Rectal smooth muscle tissue (tissue), 1 donor: ENCODE results near the gene CD63.

Source experiments
- H3K27ac ChIP-seq: one replicate; pipeline ENCODE4 v1.7.0; 2013; ENCODE audit warnings: low read depth, low read length, inconsistent platforms
- H3K27me3 ChIP-seq: one replicate; pipeline ENCODE4 v1.7.0; 2013; ENCODE audit warnings: low read length; ENCODE audit not compliant: control insufficient read depth, insufficient read depth
- H3K36me3 ChIP-seq: one replicate; pipeline ENCODE4 v1.7.0; 2013; ENCODE audit warnings: low read length; ENCODE audit not compliant: control insufficient read depth, insufficient read depth
- H3K4me1 ChIP-seq: one replicate; pipeline ENCODE4 v1.7.0; 2013; ENCODE audit warnings: low read length; ENCODE audit not compliant: control insufficient read depth, insufficient read depth
- H3K4me3 ChIP-seq: one replicate; pipeline ENCODE4 v1.7.0; 2013; ENCODE audit warnings: low read length
- H3K9ac ChIP-seq: one replicate; pipeline ENCODE4 v1.7.0; 2013; ENCODE audit warnings: low read length

CD63 gene

GRCh38 chr12:55696796-55697462 is 31.9 kb downstream of the CD63 start:
- Histone ChIP-seq H3K4me1 (peaks cover 5% of the 10 kb centered on the region), H3K4me3 (no peak overlapping the region), H3K27ac (no peak overlapping the region), H3K36me3 (peaks cover 9% of the 10 kb centered on the region), H3K27me3 (no peaks in the 10 kb centered on the region), H3K9ac (no peak overlapping the region)

DNA sequence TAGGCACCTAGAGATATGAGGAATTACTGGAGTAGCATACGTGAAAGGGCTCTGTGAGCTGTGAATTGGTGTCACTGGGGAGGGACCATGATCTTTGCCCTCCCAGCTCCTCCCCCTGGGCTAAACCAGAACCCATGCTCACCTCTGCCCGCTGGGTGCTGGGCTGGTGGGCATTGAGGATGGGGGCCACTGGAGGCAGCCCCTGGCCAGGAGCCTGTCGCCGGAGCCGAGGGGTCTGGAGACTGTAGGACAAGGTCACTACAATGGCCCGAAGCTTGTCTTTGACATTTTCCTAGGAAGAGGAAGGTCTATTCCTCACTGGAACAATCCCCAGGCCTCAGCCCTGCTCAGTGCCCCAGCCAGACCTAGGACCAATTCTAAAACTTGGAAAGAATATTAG is 32.7 kb downstream of the CD63 start:
- Histone ChIP-seq H3K4me3 (no peak overlapping the region), H3K4me1 (peaks cover 4% of the 10 kb centered on the region), H3K27ac (no peak overlapping the region), H3K27me3 (no peaks in the 10 kb centered on the region), H3K36me3 (peaks cover 12% of the 10 kb centered on the region), H3K9ac (no peak overlapping the region)

DNA sequence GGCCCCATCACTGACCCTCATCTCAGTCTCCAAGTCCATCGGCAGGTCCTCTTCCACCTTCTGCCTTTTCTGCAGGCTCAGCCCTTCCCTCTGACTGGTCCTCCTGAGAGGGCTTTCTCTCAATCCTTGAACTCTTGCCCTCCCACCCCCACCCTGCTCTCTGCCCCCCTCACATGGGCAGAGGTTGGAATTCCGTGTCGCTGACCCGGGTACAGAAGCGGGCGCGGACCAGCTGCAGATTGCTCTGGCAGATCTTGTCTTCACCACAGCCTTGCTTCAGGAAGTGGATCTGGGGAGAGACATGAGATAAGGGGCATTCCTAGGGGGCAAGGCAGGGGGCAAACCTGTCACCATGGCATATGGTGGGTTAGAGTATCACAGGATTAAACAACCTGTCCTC is 33.5 kb downstream of the CD63 start:
- H3K27ac ChIP-seq: no peak overlapping the region
- H3K4me3 ChIP-seq: no peak overlapping the region
- H3K4me1 ChIP-seq: no peaks in the 10 kb centered on the region
- no peaks in the 10 kb centered on the region for H3K27me3 ChIP-seq
- peaks cover 12% of the 10 kb centered on the region for H3K36me3 ChIP-seq
- no peak overlapping the region for H3K9ac ChIP-seq

DNA sequence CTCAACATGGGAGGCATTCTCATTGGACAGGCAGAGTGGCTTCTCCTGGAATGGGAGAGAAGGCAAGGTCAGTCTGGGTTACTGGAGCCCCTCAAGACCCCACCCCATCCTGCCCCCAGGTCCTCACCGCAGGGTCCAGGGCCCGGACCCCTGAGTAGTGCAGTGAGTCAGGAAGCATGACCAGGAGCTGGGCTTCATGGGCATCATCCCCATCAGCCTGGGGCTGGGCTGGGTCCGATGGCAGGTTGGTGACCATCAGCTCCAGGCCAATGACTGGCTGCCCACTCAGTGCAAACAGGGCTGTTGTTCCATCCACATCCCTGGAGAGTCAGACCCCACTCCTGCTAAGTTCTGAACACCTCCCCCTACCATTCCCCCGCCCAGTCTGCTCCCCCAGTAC is 34.2 kb downstream of the CD63 start:
- Histone ChIP-seq H3K9ac (no peak overlapping the region), H3K27ac (no peak overlapping the region), H3K4me3 (no peak overlapping the region), H3K36me3 (peaks cover 12% of the 10 kb centered on the region), H3K27me3 (no peaks in the 10 kb centered on the region), H3K4me1 (no peaks in the 10 kb centered on the region)

DNA sequence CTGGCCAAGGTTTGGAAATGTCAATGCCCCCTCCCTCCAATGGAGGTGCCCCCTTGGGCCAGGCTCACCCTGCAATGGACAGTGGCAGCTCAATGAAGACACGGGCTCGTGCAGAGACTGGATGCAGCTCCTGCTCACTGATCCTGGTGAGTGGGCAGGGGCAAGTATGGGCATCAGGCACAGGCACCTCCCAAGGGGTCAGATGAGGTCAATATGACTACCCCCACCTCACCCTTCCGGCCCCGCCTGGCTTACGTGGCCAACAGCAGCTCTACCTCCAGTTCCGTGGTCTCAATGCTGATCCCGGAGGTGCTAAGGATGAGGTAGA is 34.7 kb downstream of the CD63 start:
- Histone ChIP-seq H3K36me3 (peaks cover 12% of the 10 kb centered on the region), H3K4me3 (no peak overlapping the region), H3K4me1 (no peaks in the 10 kb centered on the region), H3K27ac (no peak overlapping the region), H3K27me3 (no peaks in the 10 kb centered on the region), H3K9ac (no peak overlapping the region)

- H3K36me3 ChIP-seq: peaks cover 12% of the 10 kb centered on the region
- no peak overlapping the region for H3K9ac ChIP-seq
These were observed 35.3 kb downstream of the CD63 start for GRCh38 chr12:55693323-55694187.

DNA sequence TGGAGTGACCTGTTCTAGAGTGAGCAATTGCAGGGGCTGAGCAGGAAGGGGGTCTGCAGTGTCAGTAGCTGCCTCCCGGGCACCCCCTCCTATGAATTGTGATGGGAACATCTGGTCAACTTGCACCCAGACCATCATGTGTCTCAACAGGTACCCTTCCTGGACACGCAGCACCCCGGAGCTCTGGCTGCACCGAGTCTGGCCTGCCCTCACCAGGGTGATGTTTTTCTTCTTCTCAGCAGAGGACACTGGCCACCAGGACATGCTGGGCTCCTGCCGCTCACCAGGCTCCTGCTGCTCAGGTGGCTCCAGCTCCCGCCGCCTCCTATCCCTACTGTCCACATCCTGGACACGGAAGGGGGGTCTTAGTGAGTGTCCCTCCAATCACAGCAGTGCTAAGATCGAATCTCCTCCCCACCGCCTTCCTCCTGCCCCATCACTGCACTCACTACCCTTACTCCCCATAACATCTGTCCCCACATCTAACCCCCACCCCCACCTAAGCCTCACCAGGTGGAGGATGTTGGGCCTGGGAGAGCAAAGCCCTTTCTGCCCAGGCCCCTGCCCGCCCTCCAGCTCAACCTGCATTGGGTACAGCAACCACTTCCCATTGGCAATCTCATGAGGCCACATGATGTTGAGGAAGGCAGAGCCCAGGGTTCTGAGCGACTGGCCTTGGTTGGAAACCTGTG is 36.0 kb downstream of the CD63 start:
- Histone ChIP-seq H3K27ac (no peak overlapping the region), H3K9ac (no peak overlapping the region), H3K4me1 (no peaks in the 10 kb centered on the region), H3K36me3 (peaks cover 15% of the 10 kb centered on the region), H3K4me3 (no peak overlapping the region), H3K27me3 (no peaks in the 10 kb centered on the region)

More at GRCh38 chr12:55693323-55694187, 35.3 kb downstream of the CD63 start:
- H3K27me3 ChIP-seq: no peaks in the 10 kb centered on the region
- H3K4me1 ChIP-seq: no peaks in the 10 kb centered on the region
- H3K4me3 ChIP-seq: no peak overlapping the region
- H3K27ac ChIP-seq: no peak overlapping the region

DNA sequence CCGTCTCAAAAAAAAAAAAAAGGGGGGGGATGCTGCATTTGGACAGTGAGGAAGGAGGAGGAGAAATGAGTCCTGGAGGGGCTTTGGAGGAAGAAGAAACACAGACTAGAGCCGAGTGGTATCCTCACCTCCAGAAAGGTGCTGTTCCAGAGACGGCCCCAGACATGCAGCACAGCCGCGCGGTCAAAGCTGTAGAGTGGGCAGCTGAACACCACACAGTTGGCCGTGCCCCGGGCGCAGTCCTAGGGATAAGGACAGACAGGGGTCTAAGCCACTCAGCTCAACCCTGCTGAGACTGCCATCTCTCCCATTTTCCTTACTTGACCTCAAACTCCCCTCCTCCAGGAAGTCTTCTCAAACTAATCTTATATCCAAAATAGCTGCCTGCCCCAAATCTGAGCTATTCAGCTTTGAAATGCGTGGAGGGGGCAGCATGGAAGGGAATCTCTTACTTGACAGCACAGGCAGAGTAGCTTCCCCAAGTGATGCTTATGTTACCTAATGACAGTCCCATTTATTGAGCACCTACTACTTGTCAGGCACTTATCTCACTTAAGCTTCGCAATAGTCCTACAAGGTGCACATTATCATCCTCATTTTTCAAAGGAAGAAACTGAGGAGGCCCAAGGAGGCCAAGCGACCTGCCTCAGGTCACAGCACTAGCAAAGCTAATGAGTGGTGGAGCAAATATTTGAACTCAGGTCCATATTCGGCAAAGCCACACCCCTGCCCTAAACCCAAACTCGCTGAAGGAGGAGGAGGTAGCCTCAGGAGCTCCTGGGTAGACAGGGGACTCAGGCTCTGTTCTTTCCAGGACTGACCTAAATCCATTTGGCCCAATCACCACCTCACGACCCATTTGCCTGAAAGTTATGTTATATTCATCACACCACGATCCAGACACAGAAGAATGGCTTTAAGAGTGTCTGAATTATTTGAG is 39.8 kb downstream of the CD63 start:
- Histone ChIP-seq H3K4me3 (no peak overlapping the region), H3K36me3 (peaks cover 11% of the 10 kb centered on the region), H3K27ac (no peak overlapping the region), H3K27me3 (no peaks in the 10 kb centered on the region), H3K9ac (no peak overlapping the region), H3K4me1 (no peaks in the 10 kb centered on the region)

DNA sequence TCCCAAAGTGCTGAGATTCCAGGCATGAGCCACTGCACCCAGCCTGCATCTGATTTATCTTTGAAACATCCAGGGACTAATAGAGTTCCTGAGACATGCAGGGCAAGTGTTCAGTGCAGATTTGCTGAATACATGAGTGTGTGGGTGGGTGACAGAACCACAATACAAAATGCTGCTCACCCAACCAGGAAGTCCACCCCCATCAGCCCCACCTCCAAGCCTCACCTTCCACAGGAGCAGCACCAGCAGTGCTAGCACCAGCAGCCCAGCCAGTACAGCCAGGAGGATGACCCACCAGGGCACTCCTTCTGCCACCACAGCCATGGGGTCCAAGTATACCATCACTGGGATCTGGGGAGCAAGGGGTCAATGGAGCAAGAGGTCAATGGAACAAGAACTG is 41.1 kb downstream of the CD63 start:
- Histone ChIP-seq H3K27me3 (no peaks in the 10 kb centered on the region), H3K4me3 (no peak overlapping the region), H3K36me3 (peaks cover 8% of the 10 kb centered on the region), H3K27ac (no peak overlapping the region), H3K9ac (no peak overlapping the region), H3K4me1 (no peaks in the 10 kb centered on the region)

DNA sequence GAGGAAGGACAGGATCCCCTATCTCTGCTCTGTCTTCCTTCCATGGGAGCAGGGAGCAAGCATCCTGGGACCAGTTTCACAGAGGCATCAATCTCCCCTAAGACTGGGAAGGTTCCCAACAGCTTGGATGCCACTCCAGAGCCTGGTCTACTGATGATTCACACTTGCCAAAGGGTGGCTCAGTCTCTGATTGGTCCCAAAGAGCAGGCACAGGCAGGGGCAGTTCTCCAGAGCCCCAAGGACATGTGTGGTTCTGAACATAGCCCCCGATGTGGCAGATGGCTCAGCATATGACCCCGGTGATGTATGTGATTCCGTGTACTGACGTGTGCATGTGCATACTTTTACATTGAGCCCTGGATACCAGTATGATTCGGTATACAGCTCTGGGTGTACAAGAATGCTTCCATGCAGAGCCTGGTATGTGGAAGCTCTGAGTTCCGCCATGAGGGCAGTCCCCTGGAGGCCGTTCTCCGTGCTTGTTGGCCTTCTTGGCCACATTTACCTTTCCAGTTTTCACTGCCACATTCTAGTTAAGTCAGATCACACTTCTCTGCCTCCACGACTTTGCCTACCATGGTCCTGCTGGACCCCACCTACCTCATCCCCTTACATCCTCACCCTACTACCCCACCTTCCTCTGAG is 42.3 kb downstream of the CD63 start:
- peaks cover 5% of the 10 kb centered on the region for H3K36me3 ChIP-seq
- H3K27ac ChIP-seq: no peak overlapping the region
- peaks cover 4% of the 10 kb centered on the region for H3K4me1 ChIP-seq
- H3K4me3 ChIP-seq: no peak overlapping the region
- H3K9ac ChIP-seq: no peak overlapping the region
- no peaks in the 10 kb centered on the region for H3K27me3 ChIP-seq

- no peak overlapping the region for H3K9ac ChIP-seq
- peaks cover 5% of the 10 kb centered on the region for H3K36me3 ChIP-seq
- H3K4me1 ChIP-seq: peaks cover 6% of the 10 kb centered on the region
- H3K27ac ChIP-seq: no peak overlapping the region
- no peaks in the 10 kb centered on the region for H3K27me3 ChIP-seq
- no peak overlapping the region for H3K4me3 ChIP-seq
These were observed 43.1 kb downstream of the CD63 start for GRCh38 chr12:55685671-55686070.
